ENCODE data around the gene REC8. TPM values are rescaled to one million over a fixed set of nuclear protein-coding genes. Genes with fewer than 3 reads are reported as not detected.

REC8 gene
- total and polyA plus RNA-seq, 2 of the 4 experiments (the other 2 are of a cell fraction) = 0.36 to 3.5 TPM

- H4K5ac ChIP-seq (ENCODE audit: low read depth, low read length) = peak within 1 kb of the TSS; percentile 78
- peak within 1 kb of the TSS; percentile 88 for H3K9ac ChIP-seq (ENCODE audit: low read depth, low read length)
- intact Hi-C loops (cut with micrococcal nuclease) (loop anchor here (1.0 kb wide), 2 partner anchors 47 to 103 kb away; partner anchors contain the start of genes DCAF11 and NRL), in situ Hi-C loops (cut with MboI; ENCODE audit: low sequenced_read_pairs) (no loop called here), dilution Hi-C loops (cut with HindIII; ENCODE audit: low sequenced_read_pairs, unreplicated experiment) (no loop called here)
- peak within 1 kb of the TSS; percentile 81 for H3K4me2 ChIP-seq (ENCODE audit: low read depth, low read length)
- peak within 1 kb of the TSS; percentile 88 for H4K91ac ChIP-seq (ENCODE audit: insufficient read depth, low read depth, low read length)
- peak within 1 kb of the TSS; percentile 99 for H2AK9ac ChIP-seq (replicated peaks; ENCODE audit: low read depth, low read length, poor library complexity)
- ATAC-seq (ENCODE audit: low read depth) (peak; percentile 95), DNase-seq (peak; percentile 91)
- H3K4me1 ChIP-seq (ENCODE audit: control insufficient read depth, insufficient read depth, low read length) = peaks cover 7% of the 10 kb centered on the region
- POLR2A ChIA-PET (ENCODE audit: unreplicated experiment) = interaction anchor here (1.1 kb wide), 1 partner anchor 11 kb away, joined by 3 read pairs; no protein-coding TSS in a partner anchor
- BruUV-seq (replicated peaks) = no TSS peak
- H2AFZ ChIP-seq (replicated peaks; ENCODE audit: low read length, poor library complexity) = peak within 1 kb of the TSS; percentile 89
- H3K4me3 ChIP-seq (ENCODE audit: insufficient read depth, low read depth, low read length) = peak within 1 kb of the TSS; percentile 57
- no peaks in the 10 kb centered on the region for H3K9me3 ChIP-seq (ENCODE audit: control insufficient read depth, insufficient read depth, low read length)
- no peaks in the 10 kb centered on the region for H4K20me1 ChIP-seq (ENCODE audit: insufficient read depth, low read length)
- H3K36me3 ChIP-seq (ENCODE audit: control insufficient read depth, insufficient read depth, low read length) = peaks cover 67% of the 10 kb centered on the region
- H3K56ac ChIP-seq (ENCODE audit: extremely low read depth, insufficient read depth, low read length) = peak within 1 kb of the TSS; percentile 90
- H2AK5ac ChIP-seq (ENCODE audit: low read depth, low read length) = peak within 1 kb of the TSS; percentile 85
- peak within 1 kb of the TSS; percentile 93 for H3K23ac ChIP-seq (ENCODE audit: low read depth, low read length)
- H3K79me1 ChIP-seq (ENCODE audit: low read depth in 1 of 2, low read length in 2 of 2) = peaks cover 12 to 40% of the 10 kb centered on the region in 2 experiments
- peak within 1 kb of the TSS; percentile 72 for H2BK120ac ChIP-seq (ENCODE audit: low read depth, low read length)
- peaks cover 7% of the 10 kb centered on the region for H3K9me1 ChIP-seq (ENCODE audit: insufficient read depth, low read length)
- H3K14ac ChIP-seq (replicated peaks; ENCODE audit: low read depth, low read length) = peak within 1 kb of the TSS; percentile 96
- H2BK20ac ChIP-seq (ENCODE audit: low read depth, low read length) = 0 out of 2 replicates have a peak within 1 kb of the TSS, but pooled peaks have one; percentile 15
- peak within 1 kb of the TSS; percentile 80 for H2BK5ac ChIP-seq (ENCODE audit: low read depth, low read length, poor library complexity, severe bottlenecking)
- H3K27me3 ChIP-seq (ENCODE audit: control insufficient read depth, insufficient read depth, low read length) = no peaks in the 10 kb centered on the region
- H3K27ac ChIP-seq (ENCODE audit: insufficient read depth, low read length) = peak within 1 kb of the TSS; percentile 78
- peak within 1 kb of the TSS; percentile 38 to 95 for H4K8ac ChIP-seq (ENCODE audit: low read depth in 2 of 2, low read length in 2 of 2)
- peak within 1 kb of the TSS; percentile 78 for H3K18ac ChIP-seq (ENCODE audit: low read depth, low read length)
- CTCF ChIA-PET = interaction anchor here (0.6 to 1.6 kb wide), 10 partner anchors 10 to 53 kb away, joined by 3 to 14 read pairs (median 4); partner anchors contain the start of genes DCAF11, EMC9, NRL and PSME2
- peak within 1 kb of the TSS; percentile 67; the same call in 2 of the 3 replicates for H2BK15ac ChIP-seq (ENCODE audit: low read depth, low read length)
- peak within 1 kb of the TSS; percentile 95 for H3K4ac ChIP-seq (ENCODE audit: low read depth, low read length)
- WGBS, 2 experiments (ENCODE audit: extremely low coverage in 2 of 2, insufficient read length in 1 of 2) = 0% methylated on average over 5 of the region's 12 CpGs; no CpG with 5 or more reads in 1 of the 2 experiments
- TF ChIP-seq NFE2L2 (IDR thresholded peaks at IDR 0.05; ENCODE audit: low read depth, low read length) (no peak), MXI1 (IDR thresholded peaks at IDR 0.05; ENCODE audit: borderline replicate concordance, low read depth, low read length) (peak; percentile 82; the same call in 1 of the 2 replicates), POLR2A (IDR thresholded peaks at IDR 0.05; ENCODE audit: low read depth, low read length) (peak; percentile 54; the same call in 1 of the 2 replicates), CHD1 (IDR thresholded peaks at IDR 0.05; ENCODE audit: low read depth, low read length) (no peak), BHLHE40 (IDR thresholded peaks at IDR 0.05; ENCODE audit: low read depth, low read length) (no peak; the same call in 1 of the 2 replicates), FOS (IDR thresholded peaks at IDR 0.05; ENCODE audit: low read depth, low read length) (no peak), RCOR1 (IDR thresholded peaks at IDR 0.05; ENCODE audit: insufficient replicate concordance, low read length) (peak; percentile 71), ELK1 (IDR thresholded peaks at IDR 0.05; ENCODE audit: borderline replicate concordance, low read depth, low read length) (no peak), CTCF (conservative IDR thresholded peaks at IDR 0.05; ENCODE audit: low read depth, low read length) (peak; percentile 97), SMC3 (IDR thresholded peaks at IDR 0.05; ENCODE audit: low read depth, low read length) (peak; percentile 76), MAZ (IDR thresholded peaks at IDR 0.05; ENCODE audit: borderline replicate concordance, low read depth, low read length) (peak; percentile 87), RFX5 (IDR thresholded peaks at IDR 0.05; ENCODE audit: low read depth, low read length) (no peak), MAFK (IDR thresholded peaks at IDR 0.05; ENCODE audit: low read depth, low read length) (no peak), CEBPB (IDR thresholded peaks at IDR 0.05; ENCODE audit: low read depth, low read length) (no peak; the same call in 1 of the 2 replicates)
Measured at GRCh38 chr14:24160850-24161804, 10.8 kb upstream of the REC8 start, which contains the start of gene IRF9. Gene IRF9, plus strand, starts transcription at chr14:24161265. Its CDS starts 880 bp downstream, at chr14:24162145.
